Measurements from ENCODE around the gene ZNF804B.

- TF ChIP-seq EP300 (IDR thresholded peaks at IDR 0.05) (no peak), CTCF (IDR thresholded peaks at IDR 0.05) (no peak), POLR2A (IDR thresholded peaks at IDR 0.05) (no peak)
Observed at GRCh38 chr7:88933285-88933684, 173.8 kb downstream of the ZNF804B start.
